ENCODE measurements around the gene SLIT3.

SLIT3 gene

GRCh38 chr5:168792678-168793077 is 508.3 kb downstream of the SLIT3 start:
- Histone ChIP-seq H3K4me3 (replicated peaks; ENCODE audit: insufficient read depth, low read length) (no peak overlapping the region), H3K27ac (replicated peaks) (no peak overlapping the region), H3K27me3 (ENCODE audit: insufficient read depth, poor library complexity, severe bottlenecking) (no peaks in the 10 kb centered on the region)
- DNase-seq (ENCODE audit: low read depth in 1 of 2, low spot score in 1 of 2) = no peak
- TF ChIP-seq GABPA (IDR thresholded peaks at IDR 0.05; ENCODE audit: low read depth) (no peak), CTCF (IDR thresholded peaks at IDR 0.05; ENCODE audit: insufficient read depth, low read length) (no peak), POLR2AphosphoS5 (IDR thresholded peaks at IDR 0.05; ENCODE audit: low read depth) (no peak)

DNA sequence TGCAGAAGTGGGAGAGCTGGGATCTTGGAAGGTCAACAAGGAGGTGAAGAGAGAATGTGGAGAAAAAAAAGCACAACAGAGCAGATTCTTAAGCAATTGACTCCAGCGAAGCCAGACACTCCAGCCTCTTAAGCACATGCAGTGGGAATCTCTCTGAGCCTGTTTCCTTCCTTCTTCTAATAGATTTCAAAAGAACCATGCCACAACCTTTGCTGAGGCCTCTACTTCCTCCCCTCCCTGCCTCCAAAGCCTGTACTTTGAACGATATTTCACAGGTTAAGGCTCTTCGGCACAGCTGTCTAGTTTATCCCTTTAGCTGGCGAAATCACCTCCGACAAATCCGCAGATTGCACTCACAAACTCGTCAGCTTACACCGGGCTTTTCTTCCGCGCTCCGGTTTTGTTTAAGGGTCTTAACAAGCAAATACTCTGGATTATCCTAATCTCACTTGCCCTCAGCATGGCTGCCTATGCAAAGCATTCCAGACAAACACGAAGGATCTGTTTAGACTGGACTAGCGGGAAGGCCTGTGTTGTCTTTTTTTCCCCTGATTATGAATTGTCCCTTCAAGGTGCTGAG is 510.2 kb downstream of the SLIT3 start:
- Histone ChIP-seq H3K27ac (replicated peaks) (no peak overlapping the region), H3K27me3 (ENCODE audit: insufficient read depth, poor library complexity, severe bottlenecking) (no peaks in the 10 kb centered on the region), H3K4me3 (replicated peaks; ENCODE audit: insufficient read depth, low read length) (no peak overlapping the region)
- TF ChIP-seq SPI1 (IDR thresholded peaks at IDR 0.05; ENCODE audit: borderline replicate concordance, low read depth) = no peak
- no peak for TF ChIP-seq POLR2AphosphoS5 (IDR thresholded peaks at IDR 0.05; ENCODE audit: low read depth)
- no peak for TF ChIP-seq REST (IDR thresholded peaks at IDR 0.05; ENCODE audit: insufficient replicate concordance, low read depth)
- TF ChIP-seq GABPA (IDR thresholded peaks at IDR 0.05; ENCODE audit: low read depth) = no peak
- TF ChIP-seq CTCF (IDR thresholded peaks at IDR 0.05; ENCODE audit: insufficient read depth, low read length) = no peak
- peak in 1 of 2 experiments; percentile 56 for DNase-seq (ENCODE audit: low read depth in 1 of 2, low spot score in 1 of 2)

- no peak for TF ChIP-seq REST (IDR thresholded peaks at IDR 0.05; ENCODE audit: insufficient replicate concordance, low read depth)
- TF ChIP-seq GABPA (IDR thresholded peaks at IDR 0.05; ENCODE audit: low read depth) = no peak
- no peak for TF ChIP-seq SPI1 (IDR thresholded peaks at IDR 0.05; ENCODE audit: borderline replicate concordance, low read depth)
- no peak for TF ChIP-seq POLR2AphosphoS5 (IDR thresholded peaks at IDR 0.05; ENCODE audit: low read depth)
- no peak for TF ChIP-seq CTCF (IDR thresholded peaks at IDR 0.05; ENCODE audit: insufficient read depth, low read length)
- H3K27ac ChIP-seq (replicated peaks) = no peak overlapping the region
- no peak for DNase-seq (ENCODE audit: low read depth in 1 of 2, low spot score in 1 of 2)
- no peak overlapping the region for H3K4me3 ChIP-seq (replicated peaks; ENCODE audit: insufficient read depth, low read length)
- no peaks in the 10 kb centered on the region for H3K27me3 ChIP-seq (ENCODE audit: insufficient read depth, poor library complexity, severe bottlenecking)
Observed at GRCh38 chr5:168790002-168790635, 510.8 kb downstream of the SLIT3 start.
